ENCODE data around the gene RNF25.
A peak's percentile ranks its signal among the peaks of the same experiment; 100 is the strongest.

The RNF25 gene

GRCh38 chr2:218621007-218621406 is 50.8 kb downstream of the RNF25 start:
- Histone ChIP-seq H3K4me3 (ENCODE audit: low read length) (no peak overlapping the region), H3K79me1 (ENCODE audit: low read length) (no peaks in the 10 kb centered on the region), H3K4me2 (ENCODE audit: low read length) (no peak overlapping the region), H2BK15ac (replicated peaks; ENCODE audit: low read depth) (no peak overlapping the region), H3K18ac (ENCODE audit: low read length) (no peak overlapping the region), H3K27ac (ENCODE audit: low read depth, low read length) (no peak overlapping the region), H2AK5ac (ENCODE audit: low read length) (no peak overlapping the region), H3K23ac (ENCODE audit: low read length) (no peak overlapping the region), H3K27me3 (ENCODE audit: insufficient read depth, low read length, poor library complexity) (no peaks in the 10 kb centered on the region), H3K4me1 (ENCODE audit: control insufficient read depth, low read depth, low read length) (peaks cover 7% of the 10 kb centered on the region), H4K5ac (ENCODE audit: low read length) (no peak overlapping the region), H3K9ac (ENCODE audit: low read length) (no peak overlapping the region), H3K56ac (ENCODE audit: low read length) (no peak overlapping the region), H4K8ac (ENCODE audit: low read depth, low read length) (no peak overlapping the region), H3K4ac (ENCODE audit: low read depth, low read length) (no peak overlapping the region), H2BK5ac (ENCODE audit: low read length) (no peak overlapping the region), H3K36me3 (ENCODE audit: control insufficient read depth, insufficient read depth, low read length) (no peaks in the 10 kb centered on the region), H3K79me2 (ENCODE audit: control insufficient read depth, insufficient read depth, low read length) (no peaks in the 10 kb centered on the region), H2BK120ac (ENCODE audit: low read depth, low read length) (no peak overlapping the region)
- no peak for DNase-seq
- no CpG with 5 or more reads among the region's 7 CpGs for WGBS (ENCODE audit: extremely low coverage, insufficient coverage, low lambda C conversion rate)

DNA sequence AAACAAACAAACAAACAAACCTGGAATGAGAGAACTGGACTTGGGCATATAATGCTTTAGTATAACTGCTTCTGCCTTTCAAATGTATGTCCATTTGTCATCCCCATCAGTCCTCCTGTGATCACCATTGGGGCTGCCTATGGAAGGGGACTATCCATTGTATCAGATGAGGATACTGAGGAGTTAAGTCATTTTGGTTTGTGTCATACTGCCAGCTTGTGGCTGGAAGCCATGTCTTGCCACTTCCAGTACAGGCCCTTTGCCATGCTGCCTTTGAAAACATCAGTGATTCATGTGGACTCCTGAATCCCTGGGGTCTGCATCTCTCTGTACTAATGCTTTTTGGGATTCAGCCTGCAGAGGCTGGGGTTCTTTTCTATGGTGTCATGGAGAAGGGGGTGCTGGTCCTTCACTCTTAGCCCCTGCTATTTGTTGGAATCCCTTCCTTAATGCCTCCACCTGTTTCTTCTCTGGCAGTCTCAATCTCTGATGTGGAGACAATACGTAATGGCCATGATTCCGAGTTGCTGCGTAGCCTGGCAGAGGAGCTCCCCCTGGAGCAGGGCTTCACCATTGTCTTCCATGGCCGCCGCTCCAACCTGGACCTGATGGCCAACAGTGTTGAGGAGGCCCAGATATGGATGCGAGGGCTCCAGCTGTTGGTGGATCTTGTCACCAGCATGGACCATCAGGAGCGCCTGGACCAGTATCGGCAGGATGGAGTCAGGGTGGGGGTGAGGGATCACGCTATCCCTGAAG is 53.5 kb downstream of the RNF25 start:
- H3K9ac ChIP-seq (ENCODE audit: low read length) = no peak overlapping the region
- H2BK15ac ChIP-seq (replicated peaks; ENCODE audit: low read depth) = no peak overlapping the region
- no peak overlapping the region for H3K4me2 ChIP-seq (ENCODE audit: low read length)
- H3K23ac ChIP-seq (ENCODE audit: low read length) = no peak overlapping the region
- peaks cover 7% of the 10 kb centered on the region for H3K4me1 ChIP-seq (ENCODE audit: control insufficient read depth, low read depth, low read length)
- H3K18ac ChIP-seq (ENCODE audit: low read length) = no peak overlapping the region
- no peaks in the 10 kb centered on the region for H3K36me3 ChIP-seq (ENCODE audit: control insufficient read depth, insufficient read depth, low read length)
- no peaks in the 10 kb centered on the region for H3K27me3 ChIP-seq (ENCODE audit: insufficient read depth, low read length, poor library complexity)
- no CpG with 5 or more reads among the region's 9 CpGs for WGBS (ENCODE audit: extremely low coverage, insufficient coverage, low lambda C conversion rate)
- H2BK5ac ChIP-seq (ENCODE audit: low read length) = no peak overlapping the region
- H2AK5ac ChIP-seq (ENCODE audit: low read length) = no peak overlapping the region
- no peak overlapping the region for H2BK120ac ChIP-seq (ENCODE audit: low read depth, low read length)
- no peak overlapping the region for H3K27ac ChIP-seq (ENCODE audit: low read depth, low read length)
- no peak overlapping the region for H4K5ac ChIP-seq (ENCODE audit: low read length)
- no peaks in the 10 kb centered on the region for H3K79me1 ChIP-seq (ENCODE audit: low read length)
- H3K56ac ChIP-seq (ENCODE audit: low read length) = no peak overlapping the region
- no peak overlapping the region for H4K8ac ChIP-seq (ENCODE audit: low read depth, low read length)
- DNase-seq = peak; percentile 14
- no peak overlapping the region for H3K4ac ChIP-seq (ENCODE audit: low read depth, low read length)
- H3K79me2 ChIP-seq (ENCODE audit: control insufficient read depth, insufficient read depth, low read length) = no peaks in the 10 kb centered on the region
- H3K4me3 ChIP-seq (ENCODE audit: low read length) = no peak overlapping the region

GRCh38 chr2:218615868-218616315 is 55.9 kb downstream of the RNF25 start:
- no peak overlapping the region for H4K8ac ChIP-seq (ENCODE audit: low read depth, low read length)
- H3K79me2 ChIP-seq (ENCODE audit: control insufficient read depth, insufficient read depth, low read length) = no peaks in the 10 kb centered on the region
- no peak overlapping the region for H4K5ac ChIP-seq (ENCODE audit: low read length)
- no peaks in the 10 kb centered on the region for H3K27me3 ChIP-seq (ENCODE audit: insufficient read depth, low read length, poor library complexity)
- H3K56ac ChIP-seq (ENCODE audit: low read length) = no peak overlapping the region
- H3K79me1 ChIP-seq (ENCODE audit: low read length) = no peaks in the 10 kb centered on the region
- H3K4me2 ChIP-seq (ENCODE audit: low read length) = no peak overlapping the region
- H3K4ac ChIP-seq (ENCODE audit: low read depth, low read length) = no peak overlapping the region
- no peak overlapping the region for H3K9ac ChIP-seq (ENCODE audit: low read length)
- H3K36me3 ChIP-seq (ENCODE audit: control insufficient read depth, insufficient read depth, low read length) = no peaks in the 10 kb centered on the region
- no peak overlapping the region for H2BK15ac ChIP-seq (replicated peaks; ENCODE audit: low read depth)
- H2BK120ac ChIP-seq (ENCODE audit: low read depth, low read length) = no peak overlapping the region
- no peaks in the 10 kb centered on the region for H3K4me1 ChIP-seq (ENCODE audit: control insufficient read depth, low read depth, low read length)
- no peak overlapping the region for H2BK5ac ChIP-seq (ENCODE audit: low read length)
- no peak overlapping the region for H3K23ac ChIP-seq (ENCODE audit: low read length)
- H3K18ac ChIP-seq (ENCODE audit: low read length) = no peak overlapping the region
- H3K27ac ChIP-seq (ENCODE audit: low read depth, low read length) = no peak overlapping the region
- no CpG with 5 or more reads among the region's 6 CpGs for WGBS (ENCODE audit: extremely low coverage, insufficient coverage, low lambda C conversion rate)
- no peak for DNase-seq
- no peak overlapping the region for H3K4me3 ChIP-seq (ENCODE audit: low read length)
- H2AK5ac ChIP-seq (ENCODE audit: low read length) = no peak overlapping the region

All from mesendoderm (in vitro differentiated cells).